Measurements from ENCODE around the gene WBP2NL.

The WBP2NL gene

GRCh38 chr22:42072606-42073330 lies 74.2 kb downstream of the WBP2NL start:
- H3K27ac ChIP-seq (ENCODE audit: low read depth, low read length), result no peak overlapping the region
- H3K79me2 ChIP-seq (ENCODE audit: control insufficient read depth, low read length), result peaks cover 26% of the 10 kb centered on the region
- no peaks in the 10 kb centered on the region for H4K20me1 ChIP-seq (ENCODE audit: control insufficient read depth, insufficient read depth, low read depth, low read length)
- no peak overlapping the region for H3K4me2 ChIP-seq (ENCODE audit: low read length)
- TF ChIP-seq EZH2phosphoT487 (IDR thresholded peaks at IDR 0.05; ENCODE audit: borderline replicate concordance, low read length), result no peak
- TF ChIP-seq CTCF (IDR thresholded peaks at IDR 0.05; ENCODE audit: low read depth, low read length, poor library complexity, severe bottlenecking), result no peak
- H3F3A ChIP-seq (ENCODE audit: control insufficient read depth, insufficient read depth), result 0 out of 2 replicates have a peak, but pooled peaks cover 4% of the 10 kb centered on the region
- H3K4me3 ChIP-seq (ENCODE audit: low read length), result no peak overlapping the region
- H3K27me3 ChIP-seq (ENCODE audit: control insufficient read depth, low read length), result no peaks in the 10 kb centered on the region
- no peaks in the 10 kb centered on the region for H3K9me2 ChIP-seq (replicated peaks; ENCODE audit: control insufficient read depth, low read length)
- H3K9me3 ChIP-seq (ENCODE audit: control insufficient read depth, insufficient read depth, low read length), result no peaks in the 10 kb centered on the region
- peaks cover 13% of the 10 kb centered on the region for H3K36me3 ChIP-seq (ENCODE audit: control insufficient read depth, low read length)
- peaks cover 43% of the 10 kb centered on the region for H3K4me1 ChIP-seq (ENCODE audit: control insufficient read depth, low read length)

GRCh38 chr22:42073621-42074041 lies 75.0 kb downstream of the WBP2NL start:
- Histone ChIP-seq H3K27ac (ENCODE audit: low read depth, low read length) (no peak overlapping the region), H4K20me1 (ENCODE audit: control insufficient read depth, insufficient read depth, low read depth, low read length) (no peaks in the 10 kb centered on the region), H3K4me3 (ENCODE audit: low read length) (peak overlapping the region; percentile 74), H3K9me3 (ENCODE audit: control insufficient read depth, insufficient read depth, low read length) (no peaks in the 10 kb centered on the region), H3K4me1 (ENCODE audit: control insufficient read depth, low read length) (peaks cover 48% of the 10 kb centered on the region), H3F3A (ENCODE audit: control insufficient read depth, insufficient read depth) (0 out of 2 replicates have a peak, but pooled peaks cover 4% of the 10 kb centered on the region), H3K9me2 (replicated peaks; ENCODE audit: control insufficient read depth, low read length) (no peaks in the 10 kb centered on the region), H3K27me3 (ENCODE audit: control insufficient read depth, low read length) (no peaks in the 10 kb centered on the region), H3K36me3 (ENCODE audit: control insufficient read depth, low read length) (peaks cover 5% of the 10 kb centered on the region), H3K4me2 (ENCODE audit: low read length) (peak overlapping the region; percentile 85), H3K79me2 (ENCODE audit: control insufficient read depth, low read length) (peaks cover 18% of the 10 kb centered on the region)
- TF ChIP-seq EZH2phosphoT487 (IDR thresholded peaks at IDR 0.05; ENCODE audit: borderline replicate concordance, low read length) (no peak), CTCF (IDR thresholded peaks at IDR 0.05; ENCODE audit: low read depth, low read length, poor library complexity, severe bottlenecking) (no peak)

- no peaks in the 10 kb centered on the region; the same call in 1 of the 2 replicates for H3K36me3 ChIP-seq (ENCODE audit: control insufficient read depth, low read length)
- H3K4me2 ChIP-seq (ENCODE audit: low read length), result peak within 1 kb of the TSS; percentile 85
- H3K9me2 ChIP-seq (replicated peaks; ENCODE audit: control insufficient read depth, low read length), result no peaks in the 10 kb centered on the region
- peak within 1 kb of the TSS; percentile 74 for H3K4me3 ChIP-seq (ENCODE audit: low read length)
- TF ChIP-seq EZH2phosphoT487 (IDR thresholded peaks at IDR 0.05; ENCODE audit: borderline replicate concordance, low read length), result no peak
- peak; percentile 61 for TF ChIP-seq CTCF (IDR thresholded peaks at IDR 0.05; ENCODE audit: low read depth, low read length, poor library complexity, severe bottlenecking)
- H3K9me3 ChIP-seq (ENCODE audit: control insufficient read depth, insufficient read depth, low read length), result no peaks in the 10 kb centered on the region
- H3K79me2 ChIP-seq (ENCODE audit: control insufficient read depth, low read length), result peaks cover 12% of the 10 kb centered on the region
- H4K20me1 ChIP-seq (ENCODE audit: control insufficient read depth, insufficient read depth, low read depth, low read length), result no peaks in the 10 kb centered on the region
- no peak within 1 kb of the TSS for H3K27ac ChIP-seq (ENCODE audit: low read depth, low read length)
- no peaks in the 10 kb centered on the region for H3K27me3 ChIP-seq (ENCODE audit: control insufficient read depth, low read length)
- H3F3A ChIP-seq (ENCODE audit: control insufficient read depth, insufficient read depth), result 0 out of 2 replicates have a peak, but pooled peaks cover 4% of the 10 kb centered on the region
- H3K4me1 ChIP-seq (ENCODE audit: control insufficient read depth, low read length), result peaks cover 48% of the 10 kb centered on the region
These were observed 75.7 kb downstream of the WBP2NL start, which contains the start of gene PHETA2 for GRCh38 chr22:42074132-42074811. Gene PHETA2 (plus strand): TSS chr22:42074248. CDS start chr22:42077294, 3,046 bp downstream.
